Gastrocnemius medialis (tissue), 4 donors: ENCODE data around the gene ITGB2.

Source experiments
- CTCF ChIP-seq, 5 experiments: fragments of 450-650 bp in 3 of 5; fragments of 200-600 bp in 2 of 5; sonication (generic) in 2 of 5; IDR thresholded peaks in 4 of 5; conservative IDR thresholded peaks in 1 of 5; 1 replicate in 4 of 5; 2 replicates in 1 of 5; pipeline ENCODE4 v1.5.1; 2016 to 2019; ENCODE audit warnings: antibody characterized with exemption in 5 of 5, mild to moderate bottlenecking in 3 of 5, moderate library complexity in 3 of 5
- POLR2A ChIP-seq, 2 donors: fragments of 450-650 bp; IDR thresholded peaks; one replicate each; pipeline ENCODE4 v1.6.1; 2017; ENCODE audit warnings: antibody characterized with exemption in 2 of 2, mild to moderate bottlenecking in 2 of 2, moderate library complexity in 2 of 2

GRCh38 chr21:44846224-44846484 lies 74.5 kb downstream of the ITGB2 start:
- TF ChIP-seq CTCF (IDR thresholded peaks at IDR 0.05 in 4 of 5, conservative IDR thresholded peaks at IDR 0.05 in 1 of 5) (no peak), POLR2A (IDR thresholded peaks at IDR 0.05) (no peak)
